ENCODE data around the gene PCDHGB7. TPM values are rescaled to one million over a fixed set of nuclear protein-coding genes. Genes with fewer than 3 reads are reported as not detected.
"Not testable (repeated sequence)": the region's sequence is repeated elsewhere in the genome, so short reads cannot be mapped to it uniquely, and the experiment has no call there.

PCDHGB7 gene
- total and polyA plus RNA-seq, 7 donors: 0.60 to 19.4 (median 16.3) TPM; not detected in 1

DNA sequence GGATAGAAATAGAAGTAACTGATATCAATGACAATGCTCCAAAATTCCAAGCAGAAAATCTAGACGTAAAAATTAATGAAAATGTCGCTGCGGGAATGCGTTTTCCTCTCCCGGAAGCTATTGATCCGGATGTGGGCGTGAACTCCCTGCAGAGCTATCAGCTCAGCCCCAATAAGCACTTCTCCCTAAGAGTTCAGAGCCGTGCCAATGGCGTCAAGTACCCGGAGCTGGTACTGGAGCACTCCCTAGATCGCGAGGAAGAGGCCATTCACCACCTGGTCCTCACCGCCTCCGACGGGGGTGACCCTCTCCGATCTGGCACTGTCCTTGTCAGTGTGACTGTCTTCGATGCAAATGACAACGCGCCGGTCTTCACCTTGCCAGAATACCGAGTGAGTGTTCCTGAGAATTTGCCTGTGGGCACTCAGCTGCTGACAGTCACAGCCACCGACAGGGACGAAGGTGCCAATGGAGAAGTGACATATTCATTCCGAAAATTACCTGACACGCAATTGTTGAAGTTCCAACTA, 3.9 kb upstream of the PCDHGB7 start:
- Histone ChIP-seq H3K27ac (no peak overlapping the region), H3K27me3 (no peaks in the 10 kb centered on the region), H3K4me3 (peak overlapping the region in 3 of 4 donors; percentile 8 to 23 (median 19)), H3K9me3 (peaks cover 42 to 88% (median 72%) of the 10 kb centered on the region in 4 donors), H3K36me3 (peaks cover 0 to 11% (median 0%) of the 10 kb centered on the region in 4 donors), H3K4me1 (peaks cover 0 to 4% (median 0%) of the 10 kb centered on the region in 4 donors)
- 16 to 38% methylated on average over 25 of the region's 25 CpGs for WGBS, 2 donors
- TF ChIP-seq, protein P1, sequence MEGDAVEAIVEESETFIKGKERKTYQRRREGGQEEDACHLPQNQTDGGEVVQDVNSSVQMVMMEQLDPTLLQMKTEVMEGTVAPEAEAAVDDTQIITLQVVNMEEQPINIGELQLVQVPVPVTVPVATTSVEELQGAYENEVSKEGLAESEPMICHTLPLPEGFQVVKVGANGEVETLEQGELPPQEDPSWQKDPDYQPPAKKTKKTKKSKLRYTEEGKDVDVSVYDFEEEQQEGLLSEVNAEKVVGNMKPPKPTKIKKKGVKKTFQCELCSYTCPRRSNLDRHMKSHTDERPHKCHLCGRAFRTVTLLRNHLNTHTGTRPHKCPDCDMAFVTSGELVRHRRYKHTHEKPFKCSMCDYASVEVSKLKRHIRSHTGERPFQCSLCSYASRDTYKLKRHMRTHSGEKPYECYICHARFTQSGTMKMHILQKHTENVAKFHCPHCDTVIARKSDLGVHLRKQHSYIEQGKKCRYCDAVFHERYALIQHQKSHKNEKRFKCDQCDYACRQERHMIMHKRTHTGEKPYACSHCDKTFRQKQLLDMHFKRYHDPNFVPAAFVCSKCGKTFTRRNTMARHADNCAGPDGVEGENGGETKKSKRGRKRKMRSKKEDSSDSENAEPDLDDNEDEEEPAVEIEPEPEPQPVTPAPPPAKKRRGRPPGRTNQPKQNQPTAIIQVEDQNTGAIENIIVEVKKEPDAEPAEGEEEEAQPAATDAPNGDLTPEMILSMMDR (IDR thresholded peaks at IDR 0.05): no peak
- TF ChIP-seq POLR2A (IDR thresholded peaks at IDR 0.05) (no peak), POLR2AphosphoS5 (IDR thresholded peaks at IDR 0.05) (no peak), EP300 (IDR thresholded peaks at IDR 0.05) (no peak)
- peak; percentile 48 for DNase-seq
- intact Hi-C loops (cut with DNase I): no loop called here

DNA sequence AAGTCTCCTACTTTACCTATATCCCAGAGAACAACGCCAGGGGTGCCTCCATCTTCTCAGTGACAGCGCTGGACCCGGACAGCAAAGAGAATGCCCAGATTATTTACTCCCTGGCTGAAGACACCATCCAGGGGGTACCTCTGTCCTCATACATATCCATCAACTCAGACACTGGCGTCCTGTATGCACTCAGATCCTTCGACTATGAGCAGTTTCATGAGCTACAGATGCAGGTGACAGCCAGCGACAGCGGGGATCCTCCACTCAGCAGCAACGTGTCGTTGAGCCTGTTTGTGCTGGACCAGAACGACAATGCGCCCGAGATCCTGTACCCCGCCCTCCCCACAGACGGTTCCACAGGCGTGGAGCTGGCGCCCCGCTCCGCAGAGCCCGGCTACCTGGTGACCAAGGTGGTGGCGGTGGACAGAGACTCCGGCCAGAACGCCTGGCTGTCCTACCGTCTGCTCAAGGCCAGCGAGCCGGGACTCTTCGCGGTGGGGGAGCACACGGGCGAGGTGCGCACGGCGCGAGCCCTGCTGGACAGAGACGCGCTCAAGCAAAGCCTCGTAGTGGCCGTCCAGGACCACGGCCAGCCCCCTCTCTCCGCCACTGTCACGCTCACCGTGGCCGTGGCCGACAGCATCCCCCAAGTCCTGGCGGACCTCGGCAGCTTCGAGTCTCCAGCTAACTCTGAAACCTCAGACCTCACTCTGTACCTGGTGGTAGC, 2.8 kb upstream of the PCDHGB7 start:
- H3K27ac ChIP-seq, H3K4me1 ChIP-seq, DNase-seq, H3K27me3 ChIP-seq, H3K4me3 ChIP-seq: not testable (repeated sequence)
- 36 to 66% methylated on average over 46 of the region's 46 CpGs for WGBS, 2 donors
- H3K9me3 ChIP-seq: peaks cover 42 to 88% (median 71%) of the 10 kb centered on the region in 4 donors
- intact Hi-C loops (cut with DNase I): loop anchor here (5.0 kb wide), 2 partner anchors 63 to 143 kb away; partner anchors contain the start of gene PCDHGC3
- peaks cover 0 to 11% (median 0%) of the 10 kb centered on the region in 4 donors for H3K36me3 ChIP-seq

DNA sequence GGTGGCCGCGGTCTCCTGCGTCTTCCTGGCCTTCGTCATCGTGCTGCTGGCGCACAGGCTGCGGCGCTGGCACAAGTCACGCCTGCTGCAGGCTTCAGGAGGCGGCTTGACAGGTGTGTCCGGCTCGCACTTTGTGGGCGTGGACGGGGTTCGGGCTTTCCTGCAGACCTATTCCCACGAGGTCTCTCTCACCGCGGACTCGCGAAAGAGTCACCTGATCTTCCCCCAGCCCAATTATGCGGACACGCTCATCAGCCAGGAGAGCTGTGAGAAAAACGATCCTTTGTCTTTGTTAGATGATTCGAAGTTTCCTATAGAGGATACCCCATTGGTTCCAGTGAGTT, 2.2 kb upstream of the PCDHGB7 start:
- Histone ChIP-seq H3K9me3 (peaks cover 42 to 88% (median 71%) of the 10 kb centered on the region in 4 donors), H3K36me3 (peaks cover 0 to 11% (median 0%) of the 10 kb centered on the region in 4 donors)
- H3K4me3 ChIP-seq, DNase-seq, H3K4me1 ChIP-seq, H3K27ac ChIP-seq, H3K27me3 ChIP-seq: not testable (repeated sequence)
- WGBS, 2 donors: 28 to 64% methylated on average over 24 of the region's 24 CpGs
- intact Hi-C loops (cut with DNase I): loop anchor here (5.0 kb wide), 2 partner anchors 62 to 142 kb away; partner anchors contain the start of gene PCDHGC3

- intact Hi-C loops (cut with DNase I): loop anchor here (5.0 kb wide), 2 partner anchors 58 to 138 kb away; partner anchors contain the start of gene PCDHGC3
- no peak for DNase-seq
- Histone ChIP-seq H3K36me3 (no peaks in the 10 kb centered on the region), H3K27me3 (no peaks in the 10 kb centered on the region), H3K27ac (no peak overlapping the region), H3K9me3 (peaks cover 58 to 90% (median 81%) of the 10 kb centered on the region in 4 donors), H3K4me3 (no peak overlapping the region), H3K4me1 (peaks cover 0 to 4% (median 2%) of the 10 kb centered on the region in 4 donors)
- TF ChIP-seq, protein P1 (IDR thresholded peaks at IDR 0.05): no peak
- TF ChIP-seq EP300 (IDR thresholded peaks at IDR 0.05) (no peak), POLR2A (IDR thresholded peaks at IDR 0.05) (no peak)
- 37 to 71% methylated on average over 74 of the region's 74 CpGs for WGBS, 2 donors
Observed at GRCh38 chr5:141419074-141419880, 1.8 kb downstream of the PCDHGB7 start.

- H3K27me3 ChIP-seq: no peaks in the 10 kb centered on the region
- peaks cover 0 to 4% (median 2%) of the 10 kb centered on the region in 4 donors for H3K4me1 ChIP-seq
- peaks cover 0 to under 1% (median 0%) of the 10 kb centered on the region in 4 donors for H3K36me3 ChIP-seq
- intact Hi-C loops (cut with DNase I): no loop called here
- H3K27ac ChIP-seq: no peak within 1 kb of the TSS
- TF ChIP-seq EP300 (IDR thresholded peaks at IDR 0.05) (no peak), POLR2A (IDR thresholded peaks at IDR 0.05) (no peak), POLR2AphosphoS5 (IDR thresholded peaks at IDR 0.05) (no peak)
- TF ChIP-seq, protein P1 (IDR thresholded peaks at IDR 0.05): no peak
- WGBS, 2 donors: 10 to 44% methylated on average over 42 of the region's 42 CpGs
- H3K4me3 ChIP-seq: peak within 1 kb of the TSS in 3 of 4 donors; percentile 18 to 34 (median 26)
- peaks cover 52 to 91% (median 75%) of the 10 kb centered on the region in 4 donors for H3K9me3 ChIP-seq
- no peak for DNase-seq
Observed at GRCh38 chr5:141420855-141421488, 3.5 kb downstream of the PCDHGB7 start, which contains the start of gene PCDHGA11. PCDHGA11 (plus strand) TSS chr5:141421051; CDS start chr5:141421228, 177 bp downstream.

All from sigmoid colon (tissue), 7 donors.